SK-N-SH (cell line): ENCODE results near the gene PXN. TPM values are rescaled to one million over a fixed set of nuclear protein-coding genes. Genes with fewer than 3 reads are reported as not detected.

Experiments used
- CTCF ChIA-PET: fragments of 300-600, 350-600 bp; formaldehyde crosslinking; extraction: SDS; loops from one replicate; lab custom pipeline; 2021; lab: Yijun Ruan, JAX
- POLR2A ChIA-PET: fragments of 350-600 bp; sonication (Branson Sonifier 250); formaldehyde crosslinking; extraction: SDS; loops from one replicate; lab custom pipeline; 2020; ENCODE audit warnings: antibody characterized with exemption, inconsistent platforms; lab: Yijun Ruan, JAX
- DNase-seq: peaks from one replicate; pipeline ENCODE4 v3.0.0; 2012
- H2AFZ ChIP-seq: fragments of 200-600 bp; sonication (generic); 2 replicates; pipeline ENCODE4 v1.8.1; 2016; ENCODE audit warnings: antibody characterized with exemption, mild to moderate bottlenecking, low read depth
- H3F3A ChIP-seq: fragments of 200-600 bp; sonication (generic); replicated peaks from 2 replicates; pipeline ENCODE3; 2016; ENCODE audit warnings: antibody characterized with exemption, mild to moderate bottlenecking; ENCODE audit not compliant: insufficient read depth
- H3K27ac ChIP-seq, 2 experiments: fragments of 200-500 bp in 1 of 2; fragments of 200-600 bp in 1 of 2; sonication (Bioruptor generic) in 1 of 2; sonication (generic), shearing (Covaris generic) in 1 of 2; 2 replicates each; pipeline versions ENCODE4 v1.5.1 to v1.6.1; 2014 to 2016; ENCODE audit warnings: low read depth in 2 of 2, inconsistent platforms in 1 of 2, low read length in 1 of 2, mild to moderate bottlenecking in 1 of 2, mixed read lengths in 1 of 2
- H3K27me3 ChIP-seq: fragments of 200-600 bp; sonication (generic), shearing (Covaris generic); 2 replicates; pipeline ENCODE4 v1.6.1; 2016; ENCODE audit warnings: mixed run types; ENCODE audit not compliant: insufficient read depth
- H3K36me3 ChIP-seq, 2 experiments: fragments of 200-500 bp in 1 of 2; fragments of 200-600 bp in 1 of 2; sonication (Bioruptor generic) in 1 of 2; sonication (generic) in 1 of 2; replicated peaks in 1 of 2; 2 replicates each; pipeline versions ENCODE3 to v1.5.1; 2014 to 2016; ENCODE audit warnings: low read length in 1 of 2, mild to moderate bottlenecking in 1 of 2; ENCODE audit not compliant: insufficient read depth in 2 of 2, control insufficient read depth in 1 of 2
- H3K4me1 ChIP-seq, 2 experiments: fragments of 200-500 bp in 1 of 2; fragments of 200-600 bp in 1 of 2; sonication (Bioruptor generic) in 1 of 2; sonication (generic), shearing (Covaris generic) in 1 of 2; 2 replicates each; pipeline versions ENCODE4 v1.5.1 to v1.6.1; 2014 to 2016; ENCODE audit warnings: low read depth in 1 of 2, low read length in 1 of 2, mixed run types in 1 of 2; ENCODE audit not compliant: insufficient read depth in 2 of 2, control insufficient read depth in 1 of 2
- H3K4me2 ChIP-seq: fragments of 200-600 bp; sonication (generic), shearing (Covaris generic); 2 replicates; pipeline ENCODE4 v1.6.1; 2017; ENCODE audit warnings: mixed run types
- H3K4me3 ChIP-seq, 2 experiments: fragments of 200-500 bp in 1 of 2; fragments of 200-600 bp in 1 of 2; sonication (Bioruptor generic) in 1 of 2; sonication (generic), shearing (Covaris generic) in 1 of 2; 2 replicates each; pipeline versions ENCODE4 v1.5.1 to v1.8.1; 2014 to 2016; ENCODE audit warnings: low read depth in 2 of 2, inconsistent platforms in 1 of 2, low read length in 1 of 2, mild to moderate bottlenecking in 1 of 2, mixed read lengths in 1 of 2, moderate library complexity in 1 of 2
- H3K79me2 ChIP-seq: fragments of 200-600 bp; sonication (generic); 2 replicates; pipeline ENCODE4 v1.8.1; 2017; ENCODE audit warnings: mild to moderate bottlenecking; ENCODE audit not compliant: insufficient read depth
- H3K9ac ChIP-seq: fragments of 200-600 bp; sonication (generic); 2 replicates; pipeline ENCODE4 v1.6.1; 2017; ENCODE audit warnings: mixed run types
- H3K9me2 ChIP-seq: fragments of 200-600 bp; sonication (generic); 2 replicates; pipeline ENCODE4 v1.6.1; 2017; ENCODE audit warnings: mixed run types
- H3K9me3 ChIP-seq: fragments of 200-600 bp; sonication (generic); 2 replicates; pipeline ENCODE4 v1.6.1; 2017; ENCODE audit warnings: mixed run types, mild to moderate bottlenecking, moderate library complexity
- H4K20me1 ChIP-seq: fragments of 200-600 bp; sonication (generic); 2 replicates; pipeline ENCODE4 v1.6.1; 2017; ENCODE audit warnings: mild to moderate bottlenecking, mixed run types; ENCODE audit not compliant: insufficient read depth
- CHD2 ChIP-seq: fragments of 150-350 bp; IDR thresholded peaks from 2 replicates; pipeline ENCODE4 v1.6.1; 2018; ENCODE audit warnings: low read length; ENCODE audit not compliant: partially characterized antibody
- EP300 ChIP-seq, 2 experiments: IDR thresholded peaks; 2 replicates each; pipeline versions ENCODE4 v1.4.0 to v1.6.1; 2012; ENCODE audit warnings: borderline replicate concordance in 1 of 2, low read depth in 1 of 2, low read length in 1 of 2
- EZH2phosphoT487 ChIP-seq: fragments of 200-600 bp; sonication (generic); IDR thresholded peaks from 2 replicates; pipeline ENCODE4 v1.6.1; 2017; ENCODE audit warnings: low read depth, mixed run types, mild to moderate bottlenecking, antibody characterized with exemption, moderate library complexity, borderline replicate concordance
- FOSL2 ChIP-seq: IDR thresholded peaks from 2 replicates; pipeline ENCODE4 v1.4.0; 2012; ENCODE audit warnings: low read depth, mild to moderate bottlenecking, moderate library complexity, borderline replicate concordance
- FOXJ3 ChIP-seq: sonication (generic); formaldehyde crosslinking; IDR thresholded peaks from 2 replicates; pipeline ENCODE4 v1.5.1; 2020; ENCODE audit warnings: mild to moderate bottlenecking, missing genetic modification reagents
- FOXM1 ChIP-seq: IDR thresholded peaks from 2 replicates; pipeline ENCODE4 v1.4.0; 2012; ENCODE audit warnings: low read depth, mild to moderate bottlenecking
- GABPA ChIP-seq: IDR thresholded peaks from 2 replicates; pipeline ENCODE4 v1.4.0; 2012; ENCODE audit warnings: low read depth, mild to moderate bottlenecking
- GATA2 ChIP-seq: sonication (generic); formaldehyde crosslinking; IDR thresholded peaks from 2 replicates; pipeline ENCODE4 v1.5.0; 2020; ENCODE audit warnings: mild to moderate bottlenecking, missing genetic modification reagents
- JUND ChIP-seq: IDR thresholded peaks from 2 replicates; pipeline ENCODE4 v1.4.0; 2012
- MAX ChIP-seq: IDR thresholded peaks from 2 replicates; pipeline ENCODE4 v1.4.0; 2012; ENCODE audit warnings: low read depth
- MXI1 ChIP-seq: IDR thresholded peaks from 2 replicates; pipeline ENCODE4 v1.6.1; 2012; ENCODE audit warnings: mild to moderate bottlenecking, low read depth, low read length, improper control_type of control experiment
- NFIC ChIP-seq: IDR thresholded peaks from 2 replicates; pipeline ENCODE4 v1.4.0; 2012; ENCODE audit warnings: borderline replicate concordance
- NRF1 ChIP-seq: IDR thresholded peaks from 2 replicates; pipeline ENCODE4 v1.6.1; 2012; ENCODE audit warnings: low read depth, mild to moderate bottlenecking, low read length
- PBX3 ChIP-seq: IDR thresholded peaks from 2 replicates; pipeline ENCODE4; 2012
- POLR2AphosphoS5 ChIP-seq: IDR thresholded peaks from 2 replicates; pipeline ENCODE4 v1.6.1; 2012; ENCODE audit warnings: low read depth, low read length
- RAD21 ChIP-seq: IDR thresholded peaks from 2 replicates; pipeline ENCODE4 v1.6.1; 2012; ENCODE audit warnings: mild to moderate bottlenecking, low read length
- RCOR1 ChIP-seq: fragments of 150-350 bp; IDR thresholded peaks from 2 replicates; pipeline ENCODE4 v1.6.1; 2017; ENCODE audit warnings: antibody characterized with exemption, low read length
- RFX5 ChIP-seq: IDR thresholded peaks from 2 replicates; pipeline ENCODE4 v1.6.1; 2012; ENCODE audit warnings: mild to moderate bottlenecking, improper control_type of control experiment, low read length
- RXRA ChIP-seq: IDR thresholded peaks from 2 replicates; pipeline ENCODE4 v1.4.0; 2012; ENCODE audit warnings: low read depth, mild to moderate bottlenecking, borderline replicate concordance
- SIN3A ChIP-seq: IDR thresholded peaks from 2 replicates; pipeline ENCODE4 v1.6.1; 2012; ENCODE audit warnings: low read depth, mild to moderate bottlenecking, low read length, moderate library complexity, borderline replicate concordance
- SMC3 ChIP-seq: IDR thresholded peaks from 2 replicates; pipeline ENCODE4 v1.6.1; 2012; ENCODE audit warnings: low read depth, low read length, improper control_type of control experiment
- TAF1 ChIP-seq: IDR thresholded peaks from 2 replicates; pipeline ENCODE4 v1.6.1; 2012; ENCODE audit warnings: low read depth, mild to moderate bottlenecking, low read length, moderate library complexity, borderline replicate concordance
- TCF12 ChIP-seq: IDR thresholded peaks from 2 replicates; pipeline ENCODE4 v1.4.0; 2012
- TEAD4 ChIP-seq: IDR thresholded peaks from 2 replicates; pipeline ENCODE4 v1.4.0; 2012; ENCODE audit warnings: mild to moderate bottlenecking, borderline replicate concordance; ENCODE audit not compliant: insufficient read depth
- USF1 ChIP-seq: IDR thresholded peaks from 2 replicates; pipeline ENCODE4 v1.4.0; 2012; ENCODE audit warnings: low read depth, borderline replicate concordance
- USF2 ChIP-seq: fragments of 150-350 bp; IDR thresholded peaks from 2 replicates; pipeline ENCODE4 v1.6.1; 2017; ENCODE audit warnings: antibody characterized with exemption, low read length, low read depth, borderline replicate concordance
- YY1 ChIP-seq: IDR thresholded peaks from 2 replicates; pipeline ENCODE4 v1.4.0; 2012; ENCODE audit warnings: low read depth, mild to moderate bottlenecking
- WGBS: methylation state at CpG from one replicate; pipeline ENCODE4 v1.1.6; 2017; ENCODE audit warnings: low lambda C conversion rate; 5-methylcytosine and 5-hydroxymethylcytosine counted together
- polyA plus RNA-seq, 3 experiments: library from polyadenylated mRNA; depleted of rRNA; stranded (reverse); fragments of >200 nt; gene quantifications; 2 replicates each; pipeline ENCODE4 v1.2.3, GENCODE V29; 2012
- TF ChIP-seq, protein P1 (sequence below): fragments of 150-350 bp; IDR thresholded peaks from 2 replicates; pipeline ENCODE4 v1.6.1; 2016; ENCODE audit warnings: mild to moderate bottlenecking, low read depth, low read length

PXN gene
- polyA plus RNA-seq, 1 of the 3 experiments (the other 2 are of a cell fraction), result 89.0 TPM

GRCh38 chr12:120247621-120248030, 17.9 kb downstream of the PXN start:
- H4K20me1 ChIP-seq, result peaks cover 73% of the 10 kb centered on the region
- H3K4me1 ChIP-seq, result peaks cover 17 to 56% of the 10 kb centered on the region in 2 experiments
- no peak for TF ChIP-seq SMC3
- no peak for TF ChIP-seq GATA2 (CRISPR knock-in tag)
- no peak for TF ChIP-seq MXI1
- TF ChIP-seq, protein P1, sequence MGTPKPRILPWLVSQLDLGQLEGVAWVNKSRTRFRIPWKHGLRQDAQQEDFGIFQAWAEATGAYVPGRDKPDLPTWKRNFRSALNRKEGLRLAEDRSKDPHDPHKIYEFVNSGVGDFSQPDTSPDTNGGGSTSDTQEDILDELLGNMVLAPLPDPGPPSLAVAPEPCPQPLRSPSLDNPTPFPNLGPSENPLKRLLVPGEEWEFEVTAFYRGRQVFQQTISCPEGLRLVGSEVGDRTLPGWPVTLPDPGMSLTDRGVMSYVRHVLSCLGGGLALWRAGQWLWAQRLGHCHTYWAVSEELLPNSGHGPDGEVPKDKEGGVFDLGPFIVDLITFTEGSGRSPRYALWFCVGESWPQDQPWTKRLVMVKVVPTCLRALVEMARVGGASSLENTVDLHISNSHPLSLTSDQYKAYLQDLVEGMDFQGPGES, result no peak
- TF ChIP-seq RCOR1, result no peak
- TF ChIP-seq FOSL2, result peak; percentile 86
- peak; percentile 36; the same call in 1 of the 2 replicates for TF ChIP-seq YY1
- TF ChIP-seq USF2, result no peak
- TF ChIP-seq RFX5, result no peak
- TF ChIP-seq USF1, result no peak
- no peak for TF ChIP-seq TAF1
- no peak for TF ChIP-seq FOXJ3
- TF ChIP-seq TCF12, result peak; percentile 98
- peak; percentile 91 for TF ChIP-seq JUND
- peak; percentile 86 for TF ChIP-seq MAX
- peak; percentile 82; the same call in 1 of the 2 replicates for TF ChIP-seq SIN3A
- peak; percentile 89 for TF ChIP-seq PBX3
- TF ChIP-seq EP300 (IDR thresholded peaks at IDR 0.05; ENCODE audit: borderline replicate concordance in 1 of 2, low read depth in 1 of 2, low read length in 1 of 2), result peak in 1 of 2 experiments; percentile 89; a peak in 2 of 4 replicates
- no peak for TF ChIP-seq CHD2
- no peak for TF ChIP-seq FOXM1
- TF ChIP-seq NRF1, result no peak
- peak; percentile 79; the same call in 1 of the 2 replicates for TF ChIP-seq RXRA
- TF ChIP-seq EZH2phosphoT487, result no peak
- no peak for TF ChIP-seq RAD21
- TF ChIP-seq TEAD4, result peak; percentile 83; the same call in 1 of the 2 replicates
- TF ChIP-seq GABPA, result no peak
- peak; percentile 71 for TF ChIP-seq POLR2AphosphoS5
- peak; percentile 76 for TF ChIP-seq NFIC

More at GRCh38 chr12:120247621-120248030, 17.9 kb downstream of the PXN start:
- DNase-seq, result no peak
- H3K9me2 ChIP-seq, result no peaks in the 10 kb centered on the region
- peaks cover 47% of the 10 kb centered on the region for H3F3A ChIP-seq
- CTCF ChIA-PET, result interaction anchor here (0.7 to 3.1 kb wide), 8 partner anchors 9 to 20 kb away, joined by 3 to 17 read pairs (median 6); partner anchors contain the start of gene PXN
- peak overlapping the region; percentile 63 for H3K4me2 ChIP-seq
- no peak overlapping the region for H2AFZ ChIP-seq
- peak overlapping the region; percentile 25; the same call in 1 of the 2 replicates for H3K9ac ChIP-seq
- H3K79me2 ChIP-seq, result peaks cover 98% of the 10 kb centered on the region
- H3K27me3 ChIP-seq, result no peaks in the 10 kb centered on the region
- H3K9me3 ChIP-seq, result no peaks in the 10 kb centered on the region
- POLR2A ChIA-PET, result interaction anchor here (0.7 to 1.2 kb wide), 2 partner anchors 9 to 41 kb away, joined by 3 read pairs; no protein-coding TSS in a partner anchor
- peak overlapping the region in 1 of 2 experiments; percentile 32; a peak in 2 of 4 replicates for H3K4me3 ChIP-seq
- peaks cover 0 to 14% of the 10 kb centered on the region in 2 experiments for H3K36me3 ChIP-seq
- WGBS, result 7% methylated on average over 6 of the region's 6 CpGs
- H3K27ac ChIP-seq, result peak overlapping the region; percentile 65 to 93; a peak in 3 of 4 replicates
